Non-pigmented ciliary epithelial cell (primary cell): ENCODE results near the gene HLA-A.

ENCODE experiments used
- DNase-seq: peaks from one replicate; pipeline ENCODE4 v3.0.0-alpha.2; 2010; ENCODE audit warnings: low read depth

The HLA-A gene

GRCh38 chr6:29935273-29935955, 6.9 kb upstream of the HLA-A start:
- DNase-seq = no peak

DNA sequence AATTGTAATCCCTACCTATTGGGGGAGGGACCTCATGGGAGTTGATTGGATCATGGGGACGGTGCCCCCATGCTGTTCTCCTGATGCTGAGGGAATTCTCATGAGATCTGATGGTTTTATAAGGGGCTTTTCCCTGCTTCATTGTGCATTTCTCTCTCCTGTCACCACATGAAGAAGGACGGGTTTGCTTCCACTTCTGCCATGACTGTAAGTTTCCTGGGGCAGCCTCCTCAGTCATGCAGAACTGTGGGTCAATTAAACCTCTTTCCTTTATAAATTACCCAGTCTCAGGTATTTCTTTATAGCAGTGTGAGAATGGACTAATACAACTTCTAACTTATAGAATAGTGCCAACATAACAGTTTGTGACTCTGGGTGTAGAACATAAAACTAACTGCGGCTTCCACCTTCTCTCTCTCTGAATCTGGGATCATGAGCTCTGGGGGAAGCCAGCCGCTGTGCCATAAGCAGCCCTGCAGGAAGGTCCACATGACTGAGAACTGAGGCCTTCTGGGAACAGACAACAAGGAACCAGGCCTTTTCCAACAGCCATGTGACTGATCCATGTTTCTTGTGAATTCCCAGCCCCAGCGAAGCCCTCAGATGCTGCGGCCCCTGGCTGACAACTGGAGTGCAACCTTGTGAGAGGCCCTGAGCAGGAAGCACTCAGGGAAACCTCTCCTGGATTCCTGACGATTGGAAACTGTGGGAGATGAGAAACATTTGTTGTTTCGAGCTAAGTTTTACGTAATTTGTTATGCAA, 3.4 kb upstream of the HLA-A start:
- no peak for DNase-seq

DNA sequence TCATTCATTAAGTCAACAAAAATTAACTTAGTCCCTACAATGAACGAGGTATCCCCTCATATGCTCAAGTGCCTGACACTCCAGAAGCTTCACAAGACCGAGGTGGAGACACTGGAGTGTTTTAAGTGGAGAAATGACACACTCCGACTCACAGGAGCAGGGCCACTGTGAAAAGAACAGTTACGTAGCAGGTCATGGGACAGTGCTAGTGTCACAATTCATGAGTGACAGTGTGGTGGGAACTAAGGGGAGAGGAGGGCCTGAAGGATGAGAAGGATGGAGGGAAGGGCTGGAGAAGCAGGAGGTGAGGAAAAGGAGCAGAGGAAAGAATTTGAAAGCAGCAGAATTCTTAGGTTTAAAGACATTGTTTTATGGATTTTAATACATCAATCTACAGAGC, 1.3 kb upstream of the HLA-A start:
- DNase-seq = no peak

GRCh38 chr6:29941471-29941870, 861 bp upstream of the HLA-A start:
- DNase-seq = no peak

DNA sequence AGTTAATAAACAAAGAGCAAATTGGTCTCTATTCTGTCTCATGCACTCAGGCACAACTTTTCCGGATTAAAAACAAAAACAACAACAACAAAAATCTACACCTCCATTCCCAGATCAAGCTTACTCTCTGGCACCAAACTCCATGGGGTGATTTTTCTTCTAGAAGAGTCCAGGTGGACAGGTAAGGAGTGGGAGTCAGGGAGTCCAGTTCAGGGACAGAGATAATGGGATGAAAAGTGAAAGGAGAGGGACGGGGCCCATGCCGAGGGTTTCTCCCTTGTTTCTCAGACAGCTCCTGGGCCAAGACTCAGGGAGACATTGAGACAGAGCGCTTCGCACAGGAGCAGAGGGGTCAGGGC, 437 bp upstream of the HLA-A start:
- DNase-seq = no peak

DNA sequence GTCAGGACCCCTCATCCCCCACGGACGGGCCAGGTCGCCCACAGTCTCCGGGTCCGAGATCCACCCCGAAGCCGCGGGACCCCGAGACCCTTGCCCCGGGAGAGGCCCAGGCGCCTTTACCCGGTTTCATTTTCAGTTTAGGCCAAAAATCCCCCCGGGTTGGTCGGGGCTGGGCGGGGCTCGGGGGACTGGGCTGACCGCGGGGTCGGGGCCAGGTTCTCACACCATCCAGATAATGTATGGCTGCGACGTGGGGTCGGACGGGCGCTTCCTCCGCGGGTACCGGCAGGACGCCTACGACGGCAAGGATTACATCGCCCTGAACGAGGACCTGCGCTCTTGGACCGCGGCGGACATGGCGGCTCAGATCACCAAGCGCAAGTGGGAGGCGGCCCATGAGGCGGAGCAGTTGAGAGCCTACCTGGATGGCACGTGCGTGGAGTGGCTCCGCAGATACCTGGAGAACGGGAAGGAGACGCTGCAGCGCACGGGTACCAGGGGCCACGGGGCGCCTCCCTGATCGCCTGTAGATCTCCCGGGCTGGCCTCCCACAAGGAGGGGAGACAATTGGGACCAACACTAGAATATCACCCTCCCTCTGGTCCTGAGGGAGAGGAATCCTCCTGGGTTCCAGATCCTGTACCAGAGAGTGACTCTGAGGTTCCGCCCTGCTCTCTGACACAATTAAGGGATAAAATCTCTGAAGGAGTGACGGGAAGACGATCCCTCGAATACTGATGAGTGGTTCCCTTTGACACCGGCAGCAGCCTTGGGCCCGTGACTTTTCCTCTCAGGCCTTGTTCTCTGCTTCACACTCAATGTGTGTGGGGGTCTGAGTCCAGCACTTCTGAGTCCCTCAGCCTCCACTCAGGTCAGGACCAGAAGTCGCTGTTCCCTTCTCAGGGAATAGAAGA, 978 bp downstream of the HLA-A start:
- DNase-seq = no peak

- DNase-seq = no peak
These were observed 3.0 kb downstream of the HLA-A start for GRCh38 chr6:29945281-29945820.

- no peak for DNase-seq
These were observed 4.1 kb downstream of the HLA-A start for GRCh38 chr6:29946223-29947076.

- DNase-seq = no peak
These were observed 5.0 kb downstream of the HLA-A start for GRCh38 chr6:29947077-29947980.

DNA sequence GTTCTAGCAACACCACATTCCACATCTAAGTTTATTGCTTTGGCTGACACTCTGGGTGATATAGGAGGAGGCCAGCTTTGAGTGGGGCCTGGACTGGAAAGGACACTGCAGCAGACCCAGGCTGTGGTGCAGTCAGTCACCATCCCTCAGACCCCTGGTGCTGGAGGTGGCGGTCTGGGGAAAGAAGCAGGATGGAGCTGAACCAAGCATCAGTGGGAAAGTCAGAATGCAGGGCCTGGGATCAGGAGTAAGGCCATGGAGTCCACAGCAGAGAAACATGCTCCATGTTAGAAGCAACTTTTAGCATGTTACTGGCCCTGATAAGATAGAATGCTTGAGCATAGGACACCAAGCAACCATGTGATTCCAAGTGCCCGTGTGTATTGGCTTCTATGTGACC, 5.9 kb downstream of the HLA-A start:
- no peak for DNase-seq

DNA sequence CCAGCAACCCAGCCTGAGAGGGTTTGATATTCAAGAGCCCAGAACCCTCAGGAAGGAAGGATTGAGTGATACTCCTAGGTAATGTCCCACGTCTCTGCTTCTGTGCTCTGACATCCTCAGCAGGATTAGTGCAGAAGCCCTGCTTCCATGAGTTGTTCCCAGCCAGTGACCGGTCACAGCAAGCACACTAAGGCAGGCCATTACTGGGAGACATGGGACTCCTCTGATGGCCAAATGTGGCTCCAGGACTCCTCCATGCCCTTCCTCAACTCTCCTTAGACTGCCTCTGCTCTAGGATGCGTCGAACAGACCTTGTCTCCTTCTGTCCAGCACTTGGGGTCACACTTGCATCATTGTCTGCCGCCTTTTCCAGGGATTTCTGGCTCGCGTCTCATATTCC, 7.6 kb downstream of the HLA-A start:
- no peak for DNase-seq

GRCh38 chr6:29951882-29952281, 9.6 kb downstream of the HLA-A start:
- no peak for DNase-seq

- peak; percentile 43 for DNase-seq
These were observed 10.7 kb downstream of the HLA-A start for GRCh38 chr6:29953001-29953441.

DNA sequence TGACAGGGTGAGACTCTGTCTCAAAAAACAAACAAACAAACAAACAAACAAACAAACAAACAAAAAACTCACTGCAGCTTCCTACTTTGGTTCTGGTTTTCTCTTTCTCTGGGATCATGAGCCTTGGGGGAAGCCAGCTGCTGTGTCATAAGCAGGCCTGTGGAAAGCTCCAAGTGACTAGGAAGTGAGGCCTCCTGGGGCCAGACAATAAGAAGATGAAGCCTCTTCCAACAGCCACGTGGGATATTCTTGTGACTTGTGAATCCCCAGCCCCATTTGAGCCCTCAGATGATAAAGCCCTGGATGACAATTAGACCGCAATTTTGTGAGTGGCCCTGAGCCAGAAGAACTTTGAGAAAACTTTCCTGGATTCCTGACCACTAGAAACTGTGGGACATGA, 11.4 kb downstream of the HLA-A start:
- no peak for DNase-seq

DNA sequence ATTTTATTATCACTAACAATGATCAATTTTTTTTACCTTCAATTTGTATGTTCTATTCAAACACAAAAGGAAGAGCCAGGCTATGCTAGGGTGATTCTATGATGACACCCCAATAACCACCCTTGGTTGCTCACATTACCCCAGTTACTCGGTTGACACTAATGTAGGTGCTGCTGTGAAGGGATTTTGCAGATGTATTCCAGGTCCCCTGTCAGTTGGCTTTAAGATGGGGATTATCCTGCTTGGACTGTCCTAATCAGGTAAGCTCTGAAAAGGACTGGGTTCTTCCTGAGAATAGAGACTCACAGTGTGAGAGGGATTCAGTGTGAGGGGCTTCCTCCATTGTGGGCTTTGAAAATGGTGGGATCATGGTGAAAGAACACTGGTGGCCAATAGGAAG, 11.9 kb downstream of the HLA-A start:
- no peak for DNase-seq

- DNase-seq = no peak
These were observed 13.5 kb downstream of the HLA-A start for GRCh38 chr6:29955783-29956182.

DNA sequence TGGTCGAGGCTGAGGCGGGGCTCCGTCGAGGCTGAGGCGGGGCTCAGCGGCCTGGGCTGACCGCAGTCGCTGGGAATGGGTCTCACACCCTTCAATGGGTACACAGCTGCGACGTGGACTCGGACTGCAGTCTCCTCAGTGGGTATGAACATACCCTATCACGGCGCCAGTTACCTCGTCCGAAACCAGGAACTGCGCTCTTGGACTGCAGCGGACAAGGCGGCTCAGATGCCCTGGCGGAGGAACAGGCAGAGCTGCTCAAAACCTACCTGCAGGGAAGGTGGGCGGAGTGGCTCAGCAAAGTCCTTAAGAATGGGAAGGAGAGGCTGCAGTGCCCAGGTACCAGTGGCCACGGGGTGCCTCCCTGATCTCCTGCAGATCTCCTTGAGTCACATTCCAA, 14.2 kb downstream of the HLA-A start:
- no peak for DNase-seq

GRCh38 chr6:29958046-29958445, 15.7 kb downstream of the HLA-A start:
- DNase-seq = no peak

DNA sequence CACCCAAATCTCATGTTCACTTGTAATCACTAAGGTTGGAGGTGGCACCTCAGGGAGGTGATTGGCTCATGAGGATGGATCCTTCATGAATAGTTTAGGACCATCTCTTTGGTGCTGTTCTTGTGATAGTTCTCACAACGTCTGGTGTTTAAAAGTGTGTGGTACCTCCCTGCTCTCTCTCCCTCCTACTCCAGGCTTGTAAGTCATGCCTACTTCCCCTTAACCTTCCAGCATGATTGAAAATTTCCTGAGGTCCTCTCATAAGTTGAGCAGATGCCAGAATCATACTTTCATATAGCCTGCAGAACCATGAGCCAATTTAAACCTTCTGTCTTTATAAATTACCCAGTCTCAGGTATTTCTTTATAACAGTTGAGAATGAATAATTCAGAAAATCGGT, 16.6 kb downstream of the HLA-A start:
- no peak for DNase-seq

DNA sequence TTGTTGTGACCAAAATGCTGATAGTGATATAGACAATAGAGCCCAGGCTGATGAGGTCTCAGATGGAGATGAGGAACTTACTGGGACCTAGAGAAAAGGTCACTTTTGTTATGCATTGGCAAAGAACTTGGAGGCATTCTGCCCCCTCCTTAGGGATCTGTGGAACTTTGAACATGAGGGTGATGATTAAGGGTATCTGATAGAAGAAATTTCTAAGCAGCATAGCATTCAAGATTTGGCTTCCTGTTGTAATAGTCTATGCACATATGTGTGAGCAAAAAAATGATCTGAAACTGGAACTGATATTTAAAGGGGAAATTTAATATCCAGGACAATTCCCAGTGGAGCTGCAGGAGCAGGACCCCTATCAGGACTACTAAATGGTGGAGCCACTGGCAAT, 17.1 kb downstream of the HLA-A start:
- DNase-seq = no peak

DNA sequence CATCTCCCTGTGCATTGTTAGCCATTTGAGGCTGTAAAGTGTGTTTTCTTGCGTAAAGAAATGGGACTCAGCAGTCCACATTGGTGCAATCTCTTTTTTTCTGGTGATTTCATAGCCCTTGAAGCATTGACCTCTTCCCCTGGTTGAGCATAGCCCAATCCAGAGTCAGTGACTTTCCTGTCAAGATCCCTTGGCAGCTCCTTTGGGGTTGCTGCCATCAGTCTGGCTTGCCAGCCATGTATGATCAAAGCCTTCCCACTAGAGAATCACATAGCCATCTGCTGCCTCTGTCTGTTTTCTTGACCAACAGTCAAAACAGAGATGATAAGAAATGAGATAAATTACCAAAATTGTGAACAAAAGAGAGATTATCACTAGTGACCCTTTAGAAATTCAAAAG, 19.6 kb downstream of the HLA-A start:
- DNase-seq = no peak
